GM03348 (cell line): ENCODE results near the gene TEAD2.

Experiments
- DNase-seq: peaks from one replicate; pipeline ENCODE4 v3.0.0; 2012; ENCODE audit warnings: low spot score

Gene TEAD2

GRCh38 chr19:49348305-49349189 is 13.7 kb downstream of the TEAD2 start:
- no peak for DNase-seq

GRCh38 chr19:49347835-49348234 is 14.4 kb downstream of the TEAD2 start:
- DNase-seq, result peak; percentile 84

DNA sequence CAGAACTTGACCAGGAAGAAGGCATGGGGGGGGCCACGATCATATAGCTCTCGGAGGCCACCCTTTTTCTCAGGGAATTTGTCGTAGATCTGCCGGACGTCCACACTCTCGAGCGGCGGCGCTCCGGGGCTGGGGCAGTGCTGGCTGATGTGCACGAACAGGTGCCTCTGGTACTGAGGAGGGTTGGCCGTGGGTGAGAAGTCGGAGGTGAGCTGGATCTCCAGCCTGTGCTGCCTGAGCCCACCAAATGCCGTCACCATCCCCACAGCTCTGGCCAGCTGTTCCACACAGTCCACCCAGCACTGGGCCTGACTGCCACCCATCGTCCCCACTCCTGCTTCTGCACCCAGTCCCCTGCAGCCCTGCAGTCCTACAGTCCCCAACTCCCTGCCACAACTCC is 15.0 kb downstream of the TEAD2 start:
- DNase-seq, result no peak

DNA sequence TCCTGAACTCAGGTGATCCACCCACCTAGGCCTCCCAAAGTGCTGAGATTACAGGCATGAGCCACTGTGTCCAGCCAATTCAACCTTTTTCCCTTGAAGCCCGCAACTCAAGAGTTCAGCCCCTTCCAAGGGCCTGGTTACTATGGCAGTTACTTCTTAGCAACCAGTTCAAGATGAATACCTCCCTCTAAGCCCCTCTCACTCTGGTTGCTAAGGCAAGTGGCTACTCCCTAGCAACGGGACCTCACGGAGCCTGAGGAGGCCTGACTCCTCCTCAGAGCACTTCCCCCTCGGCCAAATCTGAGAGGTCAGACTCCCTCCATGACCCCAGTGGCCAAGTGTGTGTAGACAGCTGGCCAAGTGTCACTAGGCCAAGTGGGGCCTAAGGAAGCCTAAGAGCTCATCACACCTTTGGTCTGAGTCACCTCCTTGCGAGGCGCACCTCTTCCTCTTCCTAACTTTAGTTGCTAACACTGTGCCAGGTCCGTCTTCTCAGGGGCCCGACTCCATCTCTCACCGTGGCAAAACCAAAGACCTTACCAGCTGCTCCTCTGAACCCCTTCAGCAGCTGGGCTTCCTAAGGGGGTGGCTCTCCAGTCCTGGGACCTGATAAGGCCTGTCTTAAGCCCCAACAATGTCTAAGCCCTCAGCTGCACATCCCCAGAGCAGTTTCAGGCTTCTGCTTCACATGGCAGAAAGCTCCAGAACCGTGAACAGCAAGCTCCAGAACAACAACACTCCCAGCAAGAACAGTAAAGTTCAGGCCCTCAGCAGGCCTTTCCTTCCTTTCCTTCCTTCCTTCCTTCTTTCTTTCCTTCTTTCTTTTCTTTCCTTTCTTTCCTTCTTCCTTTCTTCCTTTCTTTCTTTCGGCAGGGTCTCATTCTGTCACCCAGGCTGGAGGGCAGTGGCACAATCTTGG is 17.5 kb downstream of the TEAD2 start:
- no peak for DNase-seq

- DNase-seq, result no peak
These were observed 19.1 kb downstream of the TEAD2 start for GRCh38 chr19:49343123-49343522.

DNA sequence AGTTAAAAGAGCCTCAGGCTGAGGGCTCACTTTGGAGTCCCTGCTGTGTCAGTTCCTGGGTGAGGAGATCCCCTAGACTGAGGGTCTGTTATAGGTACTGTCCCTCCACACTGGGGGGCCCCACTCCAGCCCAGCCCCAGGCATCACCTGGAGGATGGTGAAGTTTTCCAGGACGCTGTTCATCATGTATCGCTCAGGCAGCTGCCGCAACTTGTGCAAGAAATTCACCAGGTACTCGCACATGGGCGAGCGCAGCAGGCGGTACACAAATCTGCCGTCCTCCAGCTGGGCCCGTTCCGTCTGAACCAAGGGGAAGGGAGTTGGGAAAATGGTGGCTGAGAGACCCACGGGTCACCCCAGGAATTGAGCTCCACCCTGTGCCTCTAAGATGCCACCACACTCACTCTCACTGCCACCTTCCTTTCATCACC is 19.9 kb downstream of the TEAD2 start:
- no peak for DNase-seq

DNA sequence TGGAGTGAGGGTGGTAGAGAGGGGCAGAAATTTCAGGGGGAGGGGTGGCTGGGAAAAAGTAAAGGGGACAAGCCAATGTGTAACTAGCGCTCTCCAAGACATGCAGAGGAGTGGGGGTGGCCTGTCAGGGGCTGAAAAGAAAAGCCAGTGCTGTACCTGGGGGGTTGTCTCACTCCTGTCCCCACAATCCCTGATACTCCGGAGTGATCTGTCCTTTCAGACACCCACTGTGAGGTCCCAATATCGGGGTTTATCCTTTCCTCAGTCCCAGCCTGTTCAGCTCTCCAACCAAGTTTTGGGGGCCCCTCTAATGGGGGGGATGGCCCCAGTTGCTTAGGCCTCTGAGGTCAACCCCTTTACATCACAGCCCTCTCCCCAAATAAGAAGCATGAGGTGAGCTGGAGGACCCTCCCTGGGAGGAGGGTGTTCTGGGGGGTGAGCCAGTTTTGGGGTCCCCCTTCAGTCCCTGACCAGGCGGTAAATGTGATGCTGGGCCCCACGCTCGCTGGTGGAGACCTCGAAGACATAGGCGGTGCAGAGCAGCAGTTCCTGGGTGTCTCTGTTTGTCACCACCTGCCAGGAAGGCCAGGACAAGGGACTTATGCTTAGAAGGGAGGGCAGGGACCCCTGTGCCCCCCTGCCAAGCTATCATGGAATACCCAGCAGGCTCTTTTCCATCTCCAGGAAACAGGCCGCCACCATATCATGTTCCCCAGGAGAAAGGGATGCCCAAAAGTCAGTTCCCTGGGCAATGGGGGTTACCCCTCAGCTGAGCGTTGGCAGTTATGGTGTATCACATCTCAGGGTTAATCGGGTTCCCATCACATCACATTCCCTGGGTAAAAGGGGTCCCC is 21.1 kb downstream of the TEAD2 start:
- DNase-seq, result no peak

DNA sequence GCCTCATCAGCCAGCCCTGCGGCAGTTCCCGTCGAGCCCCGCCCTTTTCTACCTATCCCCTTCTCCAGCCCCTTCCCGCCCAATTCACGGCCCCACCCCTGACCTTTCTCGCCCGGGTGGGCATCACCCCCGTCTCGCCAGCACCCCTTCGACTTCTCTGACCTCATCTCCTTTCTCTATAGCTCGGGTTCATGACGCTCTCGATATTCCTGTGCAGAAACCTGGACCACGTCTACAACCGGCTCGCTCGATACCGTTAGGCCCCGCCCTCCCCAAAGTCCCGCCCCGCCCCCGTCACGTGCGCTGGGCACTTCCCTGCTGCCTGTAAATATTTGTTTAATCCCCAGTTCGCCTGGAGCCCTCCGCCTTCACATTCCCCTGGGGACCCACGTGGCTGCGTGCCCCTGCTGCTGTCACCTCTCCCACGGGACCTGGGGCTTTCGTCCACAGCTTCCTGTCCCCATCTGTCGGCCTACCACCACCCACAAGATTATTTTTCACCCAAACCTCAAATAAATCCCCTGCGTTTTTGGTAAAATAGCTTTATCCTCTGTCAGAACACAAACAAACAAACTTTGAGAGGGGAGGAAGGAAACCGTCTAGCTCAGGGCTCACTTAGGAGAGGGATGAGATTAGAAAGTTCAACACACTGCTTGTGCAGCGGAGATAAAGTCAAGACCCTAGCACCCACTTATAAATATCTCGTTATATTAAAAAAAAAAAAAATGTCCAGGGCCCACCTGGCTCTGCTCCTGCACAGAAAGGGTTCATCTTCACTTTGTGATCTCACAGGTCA is 21.9 kb downstream of the TEAD2 start:
- no peak for DNase-seq

GRCh38 chr19:49339301-49340068 is 22.7 kb downstream of the TEAD2 start:
- peak; percentile 94 for DNase-seq

GRCh38 chr19:49338691-49339300 is 23.4 kb downstream of the TEAD2 start:
- DNase-seq, result peak; percentile 59

DNA sequence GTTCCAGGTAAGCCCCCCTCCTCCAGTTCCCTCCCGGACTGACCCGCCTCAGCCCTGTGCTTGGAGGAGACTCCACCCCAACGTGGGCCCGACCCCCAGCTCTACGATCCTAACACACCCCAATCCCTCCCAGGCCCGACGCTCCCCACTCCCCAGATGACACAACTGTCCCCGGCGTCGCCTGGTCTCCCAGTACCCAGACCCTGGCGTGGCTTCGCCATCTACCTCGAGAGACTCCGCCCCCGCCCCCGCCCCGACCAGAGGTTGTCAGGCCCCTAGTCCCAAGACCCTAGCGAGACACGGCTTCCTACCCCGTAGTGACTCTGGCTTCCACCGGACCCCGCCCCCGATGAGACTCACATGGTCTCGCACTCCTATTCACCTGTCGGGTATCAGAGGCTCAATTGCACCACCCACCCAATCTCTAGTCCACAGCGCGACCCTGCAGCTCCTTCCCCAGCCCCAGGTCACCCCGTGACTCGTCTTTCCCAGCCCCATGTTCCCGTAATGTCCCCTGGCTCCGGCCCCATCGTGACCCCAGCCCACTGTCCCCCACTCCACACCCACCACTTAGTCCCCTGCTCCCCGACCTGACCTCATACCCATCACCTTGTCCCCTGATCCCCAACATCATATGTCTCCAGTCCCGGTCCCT is 24.1 kb downstream of the TEAD2 start:
- no peak for DNase-seq

- no peak for DNase-seq
These were observed 24.8 kb downstream of the TEAD2 start for GRCh38 chr19:49337267-49338022.

- DNase-seq, result no peak
These were observed 25.5 kb downstream of the TEAD2 start for GRCh38 chr19:49336482-49337266.

DNA sequence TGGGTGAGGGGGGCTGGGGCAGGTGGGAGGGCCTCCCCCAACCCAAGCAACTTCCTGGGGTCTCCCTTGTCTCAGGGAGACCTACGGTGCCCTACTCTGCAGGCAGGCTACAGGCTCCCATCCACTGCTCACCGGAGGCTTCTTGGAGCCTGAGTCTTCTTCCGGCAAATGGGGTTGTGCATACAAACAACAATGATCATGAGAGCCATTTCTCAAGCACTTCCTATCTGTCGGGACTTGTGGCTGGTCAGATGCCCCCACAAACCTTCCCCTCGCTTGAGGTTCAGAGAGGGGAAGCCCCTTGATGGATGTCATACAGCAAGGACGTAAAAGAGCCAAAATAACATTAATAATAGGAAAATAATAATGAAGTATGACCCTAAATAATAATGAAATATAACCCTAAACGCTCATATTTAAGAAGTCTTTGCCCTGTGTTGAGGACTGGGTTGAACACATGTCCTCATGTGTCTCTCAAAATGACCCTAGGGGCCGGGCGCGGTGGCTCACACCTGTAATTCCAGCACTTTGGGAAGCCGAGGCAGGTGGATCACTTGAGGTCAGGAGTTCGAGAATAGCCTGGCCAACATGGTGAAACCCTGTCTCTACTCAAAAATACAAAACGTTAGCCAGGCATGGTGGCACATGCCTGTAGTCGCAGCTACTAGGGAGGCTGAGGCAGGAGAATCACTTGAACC is 26.3 kb downstream of the TEAD2 start:
- DNase-seq, result no peak

GRCh38 chr19:49335071-49335783 is 27.0 kb downstream of the TEAD2 start, which contains the start of gene CD37:
Gene CD37, plus strand, starts transcription at chr19:49335406. Its CDS starts 135 bp downstream, at chr19:49335541.
- no peak for DNase-seq

GRCh38 chr19:49333811-49334288 is 28.4 kb downstream of the TEAD2 start:
- DNase-seq, result no peak
